HUES6 (cell line): ENCODE results near the gene OR13C5.
A peak's percentile ranks its signal among the peaks of the same experiment; 100 is the strongest.
"Not testable (repeated sequence)": the region's sequence is repeated elsewhere in the genome, so short reads cannot be mapped to it uniquely, and the experiment has no call there.

Source experiments
- H3K27ac ChIP-seq: 2 replicates; pipeline ENCODE4 v1.7.0; 2013; ENCODE audit warnings: low read depth, mild to moderate bottlenecking, low read length, inconsistent platforms
- H3K27me3 ChIP-seq: 2 replicates; pipeline ENCODE4 v1.6.1; 2013; ENCODE audit warnings: low read length; ENCODE audit not compliant: control insufficient read depth, insufficient read depth
- H3K36me3 ChIP-seq: 2 replicates; pipeline ENCODE4 v1.6.1; 2013; ENCODE audit warnings: low read length; ENCODE audit not compliant: control insufficient read depth, insufficient read depth
- H3K4me1 ChIP-seq: 2 replicates; pipeline ENCODE4 v1.6.1; 2013; ENCODE audit warnings: low read length; ENCODE audit not compliant: control insufficient read depth, insufficient read depth
- H3K4me3 ChIP-seq: 2 replicates; pipeline ENCODE4 v1.5.1; 2013; ENCODE audit warnings: low read depth, low read length
- H3K9ac ChIP-seq: one replicate; pipeline ENCODE4 v1.6.1; 2013; ENCODE audit warnings: mild to moderate bottlenecking, low read length
- H3K9me3 ChIP-seq: 2 replicates; pipeline ENCODE4 v1.6.1; 2013; ENCODE audit warnings: low read depth, low read length; ENCODE audit not compliant: control insufficient read depth, insufficient read depth

The OR13C5 gene

DNA sequence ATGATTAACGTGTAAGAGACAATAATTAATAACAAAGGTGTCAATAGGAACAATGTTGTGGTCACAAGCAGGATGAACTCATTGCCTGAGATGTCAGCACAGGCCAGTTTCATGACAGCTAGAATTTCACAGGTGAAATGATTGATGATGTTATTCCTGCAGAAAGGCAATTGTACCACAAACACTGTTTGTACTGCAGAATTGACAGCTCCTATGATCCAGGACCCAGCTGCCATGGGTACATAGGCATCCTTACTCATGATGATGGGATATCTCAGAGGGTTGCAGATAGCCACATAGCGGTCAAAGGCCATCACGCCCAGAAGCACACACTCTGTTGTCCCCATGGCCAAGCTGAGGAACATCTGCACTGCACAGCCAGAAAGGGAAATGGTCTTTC lies 464 bp downstream of the OR13C5 start:
- H3K4me1 ChIP-seq, H3K9ac ChIP-seq, H3K4me3 ChIP-seq, H3K36me3 ChIP-seq, H3K9me3 ChIP-seq, H3K27ac ChIP-seq, H3K27me3 ChIP-seq: not testable (repeated sequence)

DNA sequence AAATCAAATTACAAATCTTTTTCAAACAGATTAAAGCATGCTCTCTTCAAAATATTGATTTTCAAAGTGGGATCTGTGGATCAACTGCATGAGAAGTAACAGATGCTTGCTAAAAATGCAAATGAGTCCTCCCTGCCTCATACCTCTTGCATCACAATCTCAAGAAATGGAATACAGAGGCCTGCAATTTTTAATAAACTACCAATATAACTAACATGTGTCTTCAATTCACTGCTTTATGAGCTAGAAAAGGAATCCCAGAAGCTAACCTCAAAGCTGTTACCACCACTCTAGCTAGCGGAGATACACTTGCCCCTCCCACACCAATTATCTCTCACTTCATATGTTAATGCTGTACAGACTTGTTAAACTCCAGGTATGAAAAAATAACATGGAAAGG lies 9.6 kb downstream of the OR13C5 start:
- Histone ChIP-seq H3K27ac (no peak overlapping the region), H3K9me3 (no peaks in the 10 kb centered on the region), H3K27me3 (no peaks in the 10 kb centered on the region), H3K9ac (no peak overlapping the region), H3K4me1 (no peaks in the 10 kb centered on the region), H3K36me3 (no peaks in the 10 kb centered on the region), H3K4me3 (no peak overlapping the region)

DNA sequence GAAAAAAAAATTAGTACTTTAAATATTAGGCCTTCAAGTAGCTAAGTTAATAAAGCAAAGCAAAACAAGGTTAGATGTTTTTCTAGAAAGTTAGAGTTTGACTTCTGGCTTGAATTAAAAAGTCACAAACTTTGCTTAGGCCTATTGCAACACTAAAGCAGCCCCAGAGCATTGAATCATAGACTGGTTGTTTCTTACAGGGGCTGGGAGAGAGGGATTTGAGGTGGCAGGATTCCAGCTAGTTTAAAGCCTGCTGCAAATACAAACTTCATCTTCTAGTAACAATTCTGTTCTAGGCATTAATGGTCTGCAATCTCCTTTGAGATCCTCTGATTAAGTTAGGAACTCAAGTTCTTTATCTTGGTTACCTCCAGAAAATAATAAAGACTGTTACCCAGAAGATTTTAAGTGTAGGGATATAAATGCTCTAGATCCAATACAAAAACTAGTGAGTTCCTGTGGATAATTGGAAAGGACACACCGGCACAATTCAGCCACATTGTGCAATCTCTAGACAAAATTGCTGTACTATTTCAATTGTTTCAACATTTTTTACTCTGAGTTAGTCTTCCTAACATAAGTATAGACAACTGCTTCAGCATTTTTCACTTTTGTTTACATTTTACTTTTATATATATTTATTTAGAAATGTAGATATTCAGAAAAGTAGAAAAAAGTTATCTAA lies 12.6 kb downstream of the OR13C5 start:
- Histone ChIP-seq H3K27ac (no peak overlapping the region), H3K9ac (no peak overlapping the region)

DNA sequence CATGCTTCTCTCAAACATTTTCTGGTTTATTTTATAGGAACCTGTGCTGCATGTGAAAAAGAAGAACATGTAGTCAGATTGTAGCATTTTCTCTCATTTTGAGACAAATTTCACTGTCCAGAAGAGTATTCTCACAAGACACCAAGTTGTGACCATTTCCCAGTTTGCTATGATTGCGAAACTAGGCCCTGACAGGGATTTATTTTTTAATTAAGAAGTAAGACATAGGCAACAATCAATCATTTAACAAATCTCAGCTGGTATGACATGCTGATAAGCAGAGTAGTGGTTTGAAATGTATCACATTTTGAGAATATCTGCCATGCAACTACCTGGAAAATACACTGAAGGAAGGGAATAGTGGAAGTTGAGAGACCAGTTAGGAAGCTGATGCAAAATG lies 18.7 kb downstream of the OR13C5 start:
- no peak overlapping the region for H3K9ac ChIP-seq
- no peaks in the 10 kb centered on the region for H3K9me3 ChIP-seq
- H3K36me3 ChIP-seq: no peaks in the 10 kb centered on the region
- no peaks in the 10 kb centered on the region for H3K27me3 ChIP-seq
- no peak overlapping the region for H3K27ac ChIP-seq
- H3K4me3 ChIP-seq: no peak overlapping the region
- no peaks in the 10 kb centered on the region for H3K4me1 ChIP-seq

More for the DNA sequence above, 12.6 kb downstream of the OR13C5 start:
- no peaks in the 10 kb centered on the region for H3K36me3 ChIP-seq
- no peak overlapping the region for H3K4me3 ChIP-seq
- H3K27me3 ChIP-seq: no peaks in the 10 kb centered on the region
- H3K9me3 ChIP-seq: no peaks in the 10 kb centered on the region
- H3K4me1 ChIP-seq: no peaks in the 10 kb centered on the region

DNA sequence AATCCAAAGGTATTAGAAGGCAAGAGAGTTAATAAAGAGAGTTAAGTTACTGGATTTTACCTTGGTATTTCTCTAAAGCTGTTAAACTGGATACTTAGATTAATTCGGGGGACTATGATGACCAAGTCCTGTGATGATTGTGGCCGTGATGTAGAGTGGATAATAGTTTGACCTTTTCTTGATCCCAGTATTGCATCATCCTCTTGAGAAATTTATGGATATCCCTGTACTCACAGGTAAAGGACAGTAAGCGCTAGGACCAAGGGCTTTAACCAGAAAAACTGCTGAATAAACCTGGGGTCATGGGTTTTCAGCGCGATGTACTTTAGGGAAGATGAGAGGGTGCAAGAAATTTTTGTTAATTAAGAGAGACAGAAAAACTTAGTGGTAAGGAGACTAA lies 21.9 kb downstream of the OR13C5 start:
- no peaks in the 10 kb centered on the region for H3K4me1 ChIP-seq
- no peaks in the 10 kb centered on the region for H3K27me3 ChIP-seq
- no peak overlapping the region for H3K4me3 ChIP-seq
- H3K9me3 ChIP-seq: peaks cover 10% of the 10 kb centered on the region; the same call in 1 of the 2 replicates
- H3K9ac ChIP-seq: no peak overlapping the region
- H3K27ac ChIP-seq: no peak overlapping the region
- H3K36me3 ChIP-seq: no peaks in the 10 kb centered on the region

DNA sequence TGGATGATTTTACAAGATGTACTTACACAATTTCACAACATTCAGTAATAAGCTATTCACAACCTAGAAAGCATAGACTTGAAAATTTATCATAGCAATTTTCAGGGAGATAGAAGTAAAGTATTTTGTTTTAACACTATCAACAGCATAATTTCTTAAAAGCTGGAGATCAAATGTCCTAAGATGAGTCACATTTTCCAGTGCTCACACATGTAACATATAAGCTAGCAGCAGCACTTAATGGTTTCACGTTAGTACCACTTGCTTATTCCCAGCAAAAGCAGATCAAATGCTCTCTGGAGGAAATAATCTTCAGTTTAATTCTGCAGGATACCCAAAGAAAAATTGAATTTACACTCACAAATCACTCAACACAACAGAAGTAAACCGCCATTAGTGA lies 23.8 kb downstream of the OR13C5 start:
- H3K9me3 ChIP-seq: peaks cover 12% of the 10 kb centered on the region; the same call in 1 of the 2 replicates
- no peak overlapping the region for H3K27ac ChIP-seq

DNA sequence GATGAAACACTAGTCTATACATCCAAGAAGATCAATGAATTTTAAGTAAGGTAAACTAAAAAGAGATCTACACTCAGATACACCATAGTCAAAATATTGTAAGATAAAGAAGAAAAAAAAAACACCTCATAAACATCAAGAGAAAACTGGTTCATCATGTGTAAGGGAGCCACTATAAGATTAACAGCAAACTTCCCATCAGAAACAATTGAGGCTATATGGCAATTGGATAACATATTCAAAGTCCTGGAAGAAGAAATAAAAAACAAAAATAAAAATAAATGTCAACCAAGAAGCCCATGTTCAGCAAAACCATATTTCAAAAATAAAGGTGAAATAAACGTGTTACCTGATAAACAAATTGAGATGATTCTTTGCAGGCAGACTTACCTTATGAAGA lies 26.6 kb downstream of the OR13C5 start:
- Histone ChIP-seq H3K9me3 (peaks cover 12% of the 10 kb centered on the region; the same call in 1 of the 2 replicates), H3K4me1 (no peaks in the 10 kb centered on the region)

More for the DNA sequence above, 23.8 kb downstream of the OR13C5 start:
- H3K4me3 ChIP-seq: no peak overlapping the region
- H3K9ac ChIP-seq: no peak overlapping the region
- no peaks in the 10 kb centered on the region for H3K4me1 ChIP-seq
- no peaks in the 10 kb centered on the region for H3K27me3 ChIP-seq
- no peaks in the 10 kb centered on the region for H3K36me3 ChIP-seq

DNA sequence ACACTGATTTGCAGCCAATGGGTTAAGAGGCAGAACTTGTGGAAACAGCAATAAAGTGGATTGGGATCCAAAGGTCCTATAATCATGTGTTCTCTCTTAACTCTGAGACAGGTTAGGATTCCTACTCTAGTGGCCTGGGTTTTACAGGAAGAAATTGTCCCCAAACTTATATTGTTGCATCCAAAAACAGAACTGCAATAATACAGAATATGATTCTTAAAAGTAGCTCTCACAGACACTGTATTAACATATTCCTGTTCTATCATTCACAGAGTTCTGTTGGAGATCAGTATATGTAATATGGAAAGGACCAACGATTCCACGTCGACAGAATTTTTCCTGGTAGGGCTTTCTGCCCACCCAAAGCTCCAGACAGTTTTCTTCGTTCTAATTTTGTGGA lies 30.3 kb downstream of the OR13C5 start, which contains the start of gene OR13C8:
TSS of gene OR13C8 (plus strand) at position 301 of the 400 bp plus-strand sequence. CDS start at position 301, 0 bp downstream.
- Histone ChIP-seq H3K9ac (no peak within 1 kb of the TSS), H3K36me3 (no peaks in the 10 kb centered on the region), H3K4me3 (no peak within 1 kb of the TSS), H3K27ac (no peak within 1 kb of the TSS), H3K9me3 (peaks cover 12% of the 10 kb centered on the region; the same call in 1 of the 2 replicates), H3K27me3 (no peaks in the 10 kb centered on the region), H3K4me1 (no peaks in the 10 kb centered on the region)

More for the DNA sequence above, 26.6 kb downstream of the OR13C5 start:
- Histone ChIP-seq H3K4me3 (no peak overlapping the region), H3K27ac (no peak overlapping the region), H3K27me3 (no peaks in the 10 kb centered on the region), H3K36me3 (no peaks in the 10 kb centered on the region), H3K9ac (no peak overlapping the region)

DNA sequence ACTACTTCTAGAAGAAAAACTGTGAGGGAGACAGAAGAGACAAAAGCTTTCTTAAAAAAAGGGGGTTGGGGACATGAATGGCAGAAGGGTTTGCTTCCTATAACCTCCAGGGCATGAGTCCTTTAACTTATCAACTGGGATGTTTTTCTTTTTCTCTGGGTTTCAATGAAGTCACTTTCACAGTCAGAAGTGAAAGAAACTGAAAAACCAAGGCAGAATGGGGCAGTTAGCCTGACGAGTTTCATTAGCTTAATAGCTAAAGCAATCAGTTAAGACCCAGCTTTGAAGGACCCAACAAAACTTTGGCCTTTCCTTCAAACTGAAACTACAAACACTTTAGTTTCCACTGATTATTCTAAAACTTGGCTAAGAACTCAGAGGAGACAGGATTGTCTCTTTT lies 34.9 kb downstream of the OR13C5 start:
- Histone ChIP-seq H3K9ac (no peak overlapping the region), H3K9me3 (no peaks in the 10 kb centered on the region), H3K27me3 (no peaks in the 10 kb centered on the region), H3K4me1 (no peaks in the 10 kb centered on the region), H3K4me3 (no peak overlapping the region), H3K27ac (no peak overlapping the region), H3K36me3 (no peaks in the 10 kb centered on the region)

DNA sequence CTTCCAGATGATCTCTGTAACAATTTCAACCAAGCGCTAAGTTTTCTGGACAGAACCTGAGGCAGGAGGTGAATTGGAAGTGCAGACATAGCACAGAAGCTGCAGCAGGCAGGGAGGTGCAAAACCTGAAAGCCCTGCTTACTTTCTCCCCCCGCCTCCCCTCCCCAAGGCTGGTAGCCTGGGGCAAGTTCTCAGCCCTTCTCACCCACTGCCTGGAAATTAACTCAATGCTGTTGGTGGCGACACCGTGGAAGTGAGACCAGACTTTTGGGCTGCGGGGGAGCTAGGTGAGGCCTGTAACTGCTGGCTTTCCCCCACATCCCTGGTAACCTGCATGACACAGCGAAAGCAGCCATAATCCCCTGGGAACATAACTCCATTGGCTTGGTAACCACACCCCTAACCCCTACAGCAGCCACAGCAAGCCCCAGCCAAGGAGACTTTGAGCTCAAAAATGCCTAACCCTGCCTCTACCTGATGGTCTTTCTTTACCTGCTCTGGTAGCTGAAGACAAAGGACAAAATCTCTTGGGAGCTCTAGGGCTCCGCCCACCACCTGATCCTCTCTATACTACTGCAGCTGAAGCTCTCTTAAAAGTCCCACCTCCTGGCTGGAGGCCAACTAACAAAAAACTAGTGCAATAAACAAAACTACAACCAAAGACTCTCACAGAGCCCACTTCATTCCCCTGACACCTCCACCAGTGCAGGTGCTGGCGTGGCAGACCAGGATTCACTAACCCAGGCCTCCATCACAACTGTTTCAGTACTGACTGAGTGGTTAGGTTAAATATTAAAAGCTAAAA lies 42.2 kb downstream of the OR13C5 start:
- H3K27me3 ChIP-seq: no peaks in the 10 kb centered on the region
- peak overlapping the region; percentile 38 for H3K9ac ChIP-seq
- no peaks in the 10 kb centered on the region for H3K9me3 ChIP-seq
- peaks cover 12% of the 10 kb centered on the region; the same call in 1 of the 2 replicates for H3K4me1 ChIP-seq
- 0 out of 2 replicates have a peak overlapping the region, but pooled peaks have one; percentile 3 for H3K4me3 ChIP-seq
- H3K27ac ChIP-seq: peak overlapping the region; percentile 78; the same call in 1 of the 2 replicates
- no peaks in the 10 kb centered on the region for H3K36me3 ChIP-seq

DNA sequence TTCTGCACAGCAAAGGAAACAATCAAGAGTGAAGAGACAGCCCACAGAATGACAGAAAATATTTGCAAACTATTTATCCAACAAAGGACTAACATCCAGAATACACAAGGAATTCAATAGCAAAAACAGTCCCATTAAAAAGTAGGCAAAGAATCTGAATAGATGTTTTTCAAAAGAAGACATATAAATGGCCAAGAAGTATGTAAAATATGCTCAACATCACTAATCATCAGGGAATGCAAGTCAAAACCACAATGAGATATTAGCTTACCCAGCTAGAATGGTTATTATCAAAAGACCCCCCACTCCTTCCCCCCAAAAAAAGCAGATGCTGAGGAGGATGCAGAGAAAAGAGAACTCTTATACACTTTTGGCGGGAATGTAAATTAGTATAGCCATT lies 43.7 kb downstream of the OR13C5 start:
- Histone ChIP-seq H3K27me3 (no peaks in the 10 kb centered on the region), H3K4me3 (no peak overlapping the region), H3K9me3 (no peaks in the 10 kb centered on the region), H3K27ac (no peak overlapping the region), H3K4me1 (peaks cover 12% of the 10 kb centered on the region; the same call in 1 of the 2 replicates), H3K9ac (no peak overlapping the region), H3K36me3 (no peaks in the 10 kb centered on the region)
